SK-N-DZ (cell line): ENCODE results near the gene CMTM7.
A peak's percentile ranks its signal among the peaks of the same experiment; 100 is the strongest.
"Not testable (repeated sequence)": the region's sequence is repeated elsewhere in the genome, so short reads cannot be mapped to it uniquely, and the experiment has no call there.

Experiments used
- DNase-seq: peaks from one replicate; pipeline ENCODE4 v3.0.0-alpha.2; 2015; ENCODE audit warnings: low spot score

CMTM7 gene

DNA sequence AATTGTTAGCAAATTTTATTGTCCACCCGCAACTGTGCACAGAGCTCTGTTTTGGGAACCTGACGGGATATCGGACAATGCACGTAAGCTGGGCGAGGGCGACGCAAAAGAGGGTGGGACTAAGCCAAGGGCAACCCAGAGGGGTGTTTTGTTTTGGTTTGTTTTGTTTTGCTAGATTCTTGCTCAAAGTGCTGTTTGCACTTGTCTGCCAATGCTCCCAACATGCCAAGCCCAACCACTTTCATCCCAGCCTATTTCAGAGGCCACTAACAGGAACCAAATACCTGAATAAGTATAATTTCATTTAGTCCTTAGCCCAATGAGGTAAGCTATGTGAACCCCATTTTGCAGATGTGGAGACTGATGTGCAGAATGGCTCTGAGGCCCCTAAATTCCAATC, 9.7 kb upstream of the CMTM7 start:
- no peak for DNase-seq

DNA sequence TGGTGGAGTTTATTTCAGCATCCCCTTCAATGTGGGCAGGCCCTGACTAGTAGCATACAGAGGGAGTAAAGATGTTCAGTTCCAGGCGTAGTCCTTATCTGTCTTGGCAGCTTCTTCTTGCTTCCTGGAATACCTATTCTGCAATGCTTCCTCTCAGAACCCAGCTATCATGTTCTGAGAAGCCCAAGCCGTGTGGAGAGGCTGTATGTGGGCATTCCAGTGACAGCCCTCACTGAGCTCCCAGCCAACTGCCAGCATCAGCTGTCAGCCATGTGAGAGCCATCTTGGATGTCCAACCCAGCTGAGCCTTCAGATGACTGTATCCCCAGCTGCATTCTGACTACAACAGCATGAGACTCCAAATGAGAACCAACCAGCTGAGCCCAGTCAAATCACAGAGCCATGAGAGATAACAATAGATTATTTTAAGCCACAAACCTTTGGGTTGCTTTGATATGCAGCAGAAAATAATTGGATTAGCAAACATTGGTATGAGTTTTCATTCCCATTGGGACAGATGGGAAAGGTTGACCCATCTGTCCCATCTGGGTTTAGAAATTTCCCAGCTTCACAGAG, 8.4 kb upstream of the CMTM7 start:
- no peak for DNase-seq

DNA sequence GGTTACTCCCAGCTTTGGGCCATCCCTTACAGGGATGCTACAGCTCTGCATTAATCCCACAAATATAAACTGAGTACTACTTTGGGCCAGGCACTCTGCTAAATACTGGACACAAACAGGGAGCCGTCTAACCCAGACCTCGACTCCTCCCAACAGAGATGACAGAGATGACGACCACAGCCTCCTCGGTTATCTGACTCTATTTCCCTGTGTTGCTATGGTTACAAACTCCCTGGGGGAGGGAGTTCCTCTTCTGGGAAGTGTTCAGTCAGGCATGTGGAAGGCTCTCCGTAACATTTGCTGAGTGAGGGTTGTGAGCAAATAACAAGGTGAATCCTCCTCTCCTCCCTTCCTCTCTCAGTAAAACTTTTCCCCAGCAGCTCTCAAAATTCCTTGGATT, 6.7 kb upstream of the CMTM7 start:
- DNase-seq = peak; percentile 84

DNA sequence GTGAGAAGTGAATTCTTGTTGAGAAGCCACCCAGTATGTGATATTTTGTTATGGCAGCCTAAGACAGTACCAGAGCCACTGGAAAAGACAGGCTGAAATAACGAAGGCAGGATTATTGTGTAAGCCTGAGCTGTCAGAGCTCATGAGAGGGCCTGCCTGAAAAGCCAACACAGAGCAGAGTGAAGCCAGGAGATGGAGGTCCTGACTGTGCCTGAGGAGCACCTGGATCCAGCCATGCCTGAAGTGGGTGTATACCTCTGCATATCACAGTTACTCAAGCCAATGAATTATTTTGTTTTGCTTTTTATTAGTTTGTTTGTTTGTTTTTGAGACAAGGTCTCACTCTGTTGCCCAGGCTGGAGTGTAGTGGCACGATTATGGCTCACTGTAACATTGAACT, 4.1 kb upstream of the CMTM7 start:
- no peak for DNase-seq

DNA sequence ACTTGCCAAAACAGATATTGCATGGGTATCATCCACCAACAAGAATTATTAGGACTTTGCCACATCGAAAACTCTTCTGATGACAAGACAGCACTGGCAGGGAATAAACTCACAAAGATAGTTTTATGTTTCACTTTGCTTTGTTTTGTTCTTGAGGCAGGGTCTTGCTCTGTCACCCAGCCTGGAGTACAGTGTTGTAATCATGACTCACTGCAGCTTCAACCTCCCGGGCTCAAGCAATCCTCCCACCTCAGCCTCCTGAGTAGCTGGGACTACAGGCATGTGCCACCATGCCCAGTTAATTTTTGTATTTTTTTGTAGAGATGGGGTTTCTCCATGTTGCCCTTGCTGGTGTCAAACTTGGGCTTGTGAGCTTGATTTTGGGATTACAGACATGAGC, 2.1 kb upstream of the CMTM7 start:
- not testable (repeated sequence) for DNase-seq

DNA sequence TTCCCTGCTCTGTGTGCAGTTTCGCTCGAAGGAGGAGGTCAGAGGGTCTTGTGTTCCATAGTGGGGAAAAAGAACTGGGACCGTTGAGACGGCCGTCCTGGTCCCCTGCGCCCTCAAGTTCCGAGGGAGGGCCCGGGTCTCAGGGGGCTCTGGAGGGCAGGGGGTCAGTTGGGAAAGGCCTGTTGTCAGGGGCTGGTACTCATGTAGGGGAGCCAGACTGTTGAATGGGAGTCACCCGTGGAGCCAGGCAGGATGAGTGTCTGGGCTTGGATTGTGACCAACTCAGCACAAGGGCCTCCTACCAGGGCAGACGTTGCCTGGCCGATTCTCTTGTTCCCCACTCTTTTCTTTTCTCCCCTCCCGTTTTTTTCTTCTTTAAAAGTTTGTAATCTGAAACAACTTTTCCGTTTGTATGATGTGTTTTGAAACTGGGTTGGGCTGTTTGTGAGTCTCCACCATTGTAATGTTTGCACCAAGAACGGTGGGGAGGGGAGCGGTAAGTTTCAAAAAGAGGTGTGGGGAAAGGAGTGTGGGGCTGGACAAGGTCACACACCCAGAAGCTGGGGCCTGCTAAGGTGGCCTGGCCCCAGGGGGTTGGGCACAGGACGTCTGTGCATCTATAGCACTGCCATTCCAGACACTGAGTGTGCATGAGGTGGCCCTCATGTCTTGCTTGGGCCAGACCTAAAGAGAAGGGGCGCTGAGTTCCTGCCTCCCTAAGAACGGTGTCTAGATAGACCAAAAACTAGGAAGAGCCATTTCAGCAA, 1.1 kb downstream of the CMTM7 start:
- no peak for DNase-seq

DNA sequence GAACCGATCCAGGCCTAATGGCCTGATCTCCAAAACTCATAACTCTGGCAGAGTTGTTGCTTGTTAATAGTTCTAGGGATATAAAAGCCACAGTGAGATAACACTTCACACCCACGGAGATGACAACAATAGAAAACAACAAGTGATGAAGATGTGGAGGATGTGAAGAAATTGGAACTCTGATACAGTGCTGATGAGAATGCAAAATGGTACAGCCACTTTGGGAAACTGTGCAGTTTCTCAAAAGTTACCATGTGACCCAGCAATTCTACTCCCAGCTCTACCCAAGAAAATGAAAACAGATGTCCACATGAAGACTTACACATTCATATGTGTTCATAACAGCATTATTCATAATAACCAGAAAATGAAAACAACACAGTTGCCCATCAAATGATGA, 3.8 kb downstream of the CMTM7 start:
- no peak for DNase-seq

DNA sequence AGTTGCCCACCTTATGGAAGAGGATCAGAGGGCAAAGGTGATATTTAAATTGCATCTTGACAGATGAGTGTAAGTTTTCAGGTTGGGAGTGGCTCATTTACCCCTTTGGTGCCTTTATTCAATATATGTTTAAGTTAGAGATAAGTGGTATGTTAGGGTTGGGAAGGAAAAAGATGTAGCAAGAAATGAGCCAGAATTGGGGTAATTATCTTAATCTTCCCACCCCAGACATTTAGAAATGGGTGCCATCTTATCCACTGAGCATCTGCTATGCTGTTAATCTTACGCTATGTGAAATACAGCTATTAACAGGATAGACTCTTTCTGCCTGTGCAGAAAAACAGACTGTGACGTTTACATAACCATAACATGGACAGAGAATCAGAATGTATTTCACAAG, 6.3 kb downstream of the CMTM7 start:
- no peak for DNase-seq

DNA sequence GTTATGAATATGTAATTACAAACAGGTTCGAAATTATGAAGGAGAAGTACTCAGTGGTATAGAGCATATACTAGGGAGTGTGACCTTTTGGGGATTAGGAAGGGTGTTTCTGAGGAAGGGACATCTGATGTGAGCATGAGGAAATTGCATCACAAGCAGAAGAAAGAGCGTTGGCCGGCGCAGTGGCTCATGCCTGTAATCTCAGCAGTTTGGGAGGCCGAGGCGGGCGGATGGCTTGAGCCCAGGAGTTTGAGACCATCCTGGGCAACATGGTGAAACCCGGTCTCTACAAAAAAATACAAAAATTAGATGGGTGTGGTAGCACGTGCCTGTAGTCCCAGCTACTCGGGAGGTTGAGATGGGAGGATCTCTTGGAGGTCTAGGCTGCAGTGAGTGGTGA, 6.9 kb downstream of the CMTM7 start:
- no peak for DNase-seq

DNA sequence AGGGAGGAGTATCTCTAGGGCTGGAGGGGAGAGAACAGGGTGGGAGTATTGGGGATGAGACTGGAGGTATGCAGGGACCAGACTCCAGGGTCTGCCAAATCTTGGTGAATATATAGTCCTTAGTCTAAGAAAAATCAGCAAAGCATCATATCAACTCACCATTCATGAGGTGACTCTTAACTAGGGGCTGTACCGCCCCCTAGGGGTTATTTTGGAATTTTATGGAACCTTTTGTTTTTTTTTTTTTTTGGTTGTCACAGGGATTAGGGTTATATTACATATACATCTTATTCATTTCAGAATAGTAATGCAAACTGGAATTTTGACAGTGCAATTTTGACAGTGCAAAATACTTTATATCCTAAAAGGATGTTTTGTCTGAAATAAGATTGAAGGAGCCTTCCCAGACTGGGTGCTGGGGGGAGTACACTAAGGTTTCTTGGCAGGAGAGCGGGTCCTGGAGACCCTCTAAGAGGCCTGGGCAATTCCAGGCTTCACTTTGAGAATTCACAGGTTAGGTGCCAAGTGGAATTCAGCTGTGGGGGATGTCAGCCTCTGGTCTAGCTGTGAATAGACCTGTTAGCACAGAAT, 7.5 kb downstream of the CMTM7 start:
- peak; percentile 68 for DNase-seq

DNA sequence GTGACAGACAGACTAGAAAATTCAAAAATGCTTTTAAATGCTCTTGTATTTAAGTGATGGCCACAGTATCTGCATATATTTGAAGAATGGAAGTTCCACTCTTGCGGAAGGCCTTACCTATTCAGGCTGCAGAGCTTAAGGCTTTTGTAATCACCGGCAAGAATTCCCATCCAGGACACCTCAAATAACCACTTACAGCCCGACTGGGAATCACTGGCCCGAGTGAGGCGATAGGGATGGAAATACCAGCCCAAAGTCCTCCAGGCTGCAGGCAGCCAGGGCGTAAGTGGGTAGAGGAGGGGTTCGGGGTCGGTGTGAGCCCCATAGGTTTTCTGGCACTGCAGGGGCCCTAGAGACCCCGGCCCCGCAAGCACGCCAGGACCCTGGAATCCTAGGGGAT, 9.5 kb downstream of the CMTM7 start:
- no peak for DNase-seq

DNA sequence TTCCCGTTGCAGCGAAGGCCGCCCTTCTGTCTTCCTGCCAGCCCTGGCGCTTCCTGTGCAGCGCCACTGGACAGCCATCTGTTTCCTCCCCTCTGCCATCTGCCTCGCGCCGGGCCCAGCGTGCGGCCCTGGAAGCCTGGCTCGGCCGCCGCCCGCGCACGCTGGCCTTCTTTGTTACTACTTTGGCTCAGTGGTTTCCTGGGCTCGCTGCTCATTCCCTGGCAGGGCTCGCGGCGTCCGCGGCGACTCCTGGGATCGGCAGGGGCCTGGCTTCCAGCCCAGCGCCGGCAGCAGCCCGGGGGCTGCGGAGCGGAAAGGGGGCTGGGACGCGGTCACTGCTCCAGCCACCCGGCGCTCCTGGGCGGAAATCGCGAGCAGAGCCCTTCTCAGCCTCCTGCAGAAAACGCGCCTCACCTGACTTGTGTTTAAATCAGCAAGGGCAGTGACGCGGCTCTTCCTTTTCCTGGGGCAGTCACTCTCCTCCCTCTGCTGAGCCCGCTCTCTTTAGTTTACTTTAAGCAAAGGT, 10.0 kb downstream of the CMTM7 start:
- DNase-seq = peak; percentile 64

DNA sequence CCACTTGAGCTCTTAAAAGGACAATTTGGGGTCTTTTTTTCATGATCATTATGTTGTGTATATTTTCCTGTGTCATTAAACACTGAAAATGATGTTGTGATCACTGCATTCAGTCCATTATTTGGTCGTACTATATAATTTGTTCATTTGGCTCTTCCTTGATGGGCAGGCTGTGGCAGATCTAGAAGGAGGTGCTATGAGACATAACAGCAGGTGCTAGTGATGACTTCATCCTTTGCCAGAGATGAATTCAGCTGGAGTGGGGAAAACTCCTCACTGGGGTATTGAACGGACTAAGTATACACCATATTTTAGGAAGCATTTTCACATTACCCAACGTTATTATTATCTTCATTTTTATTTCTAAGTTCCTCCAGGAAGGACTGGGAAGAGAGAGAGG, 12.0 kb downstream of the CMTM7 start:
- no peak for DNase-seq

DNA sequence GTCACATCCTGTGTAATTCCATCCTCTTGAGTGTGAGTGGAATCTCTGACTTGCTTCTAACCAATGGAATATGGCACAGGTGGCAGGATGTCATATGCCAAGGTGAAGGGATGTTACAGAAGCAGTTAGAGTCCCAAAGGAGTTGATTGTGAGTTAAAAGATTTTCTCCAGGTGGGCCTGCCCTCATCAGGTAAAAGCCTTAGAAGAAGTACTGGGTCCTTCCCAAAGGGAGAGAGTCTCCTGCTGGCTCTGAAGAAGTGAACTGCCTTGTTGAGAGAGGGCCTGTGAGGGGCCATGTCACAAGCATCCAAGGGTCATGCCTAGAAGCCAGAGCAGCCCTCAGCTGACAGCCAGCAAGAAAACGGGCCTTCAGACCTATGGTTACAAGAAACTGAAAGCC, 13.1 kb downstream of the CMTM7 start:
- DNase-seq = no peak

DNA sequence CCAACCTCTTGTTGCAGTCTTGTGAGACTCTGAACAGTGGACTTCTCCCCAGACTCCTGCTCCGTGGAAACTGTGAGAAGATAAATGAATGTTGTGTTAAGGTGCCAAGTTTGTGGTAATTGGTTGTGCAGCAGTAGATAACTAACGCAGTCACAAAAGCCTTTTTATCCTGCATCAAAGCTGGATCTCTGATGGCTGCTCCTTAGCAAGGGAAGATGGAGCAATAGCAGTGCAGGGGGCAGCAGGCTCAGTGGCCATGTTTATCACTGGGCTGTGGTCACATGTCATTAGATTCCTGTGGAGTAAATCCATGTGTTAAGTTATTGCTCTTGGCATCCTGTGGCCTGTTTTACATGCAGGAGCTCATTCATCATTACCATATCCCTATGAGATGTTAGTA, 13.5 kb downstream of the CMTM7 start:
- DNase-seq = no peak

DNA sequence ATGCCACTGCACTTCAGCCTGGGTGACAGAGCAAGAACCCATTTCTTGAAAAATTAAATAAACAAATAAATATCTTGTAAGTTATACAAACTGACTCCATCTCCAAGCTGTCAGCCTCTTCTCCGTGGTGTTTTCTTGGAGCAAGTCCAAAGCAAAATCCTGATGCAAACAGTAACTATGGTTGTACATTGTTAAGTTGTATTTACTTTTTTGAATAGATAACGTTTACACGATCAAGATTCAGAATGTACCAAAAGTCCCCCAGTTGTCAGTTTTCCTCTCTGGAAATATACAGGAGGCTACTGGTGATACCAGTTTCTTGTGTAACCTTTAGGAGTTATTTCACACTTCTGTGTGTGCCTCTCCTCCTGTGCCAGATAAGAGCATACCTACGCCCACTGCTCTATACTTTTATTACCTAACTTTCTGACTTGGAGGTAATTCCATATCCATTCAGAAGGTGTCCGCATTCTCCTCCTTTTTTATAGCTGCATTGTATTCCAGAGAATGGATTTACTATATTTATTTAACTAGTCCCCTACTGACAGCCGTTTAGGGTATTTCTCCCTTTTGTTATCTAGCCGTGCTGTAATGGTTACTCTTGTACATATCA, 14.2 kb downstream of the CMTM7 start:
- no peak for DNase-seq

DNA sequence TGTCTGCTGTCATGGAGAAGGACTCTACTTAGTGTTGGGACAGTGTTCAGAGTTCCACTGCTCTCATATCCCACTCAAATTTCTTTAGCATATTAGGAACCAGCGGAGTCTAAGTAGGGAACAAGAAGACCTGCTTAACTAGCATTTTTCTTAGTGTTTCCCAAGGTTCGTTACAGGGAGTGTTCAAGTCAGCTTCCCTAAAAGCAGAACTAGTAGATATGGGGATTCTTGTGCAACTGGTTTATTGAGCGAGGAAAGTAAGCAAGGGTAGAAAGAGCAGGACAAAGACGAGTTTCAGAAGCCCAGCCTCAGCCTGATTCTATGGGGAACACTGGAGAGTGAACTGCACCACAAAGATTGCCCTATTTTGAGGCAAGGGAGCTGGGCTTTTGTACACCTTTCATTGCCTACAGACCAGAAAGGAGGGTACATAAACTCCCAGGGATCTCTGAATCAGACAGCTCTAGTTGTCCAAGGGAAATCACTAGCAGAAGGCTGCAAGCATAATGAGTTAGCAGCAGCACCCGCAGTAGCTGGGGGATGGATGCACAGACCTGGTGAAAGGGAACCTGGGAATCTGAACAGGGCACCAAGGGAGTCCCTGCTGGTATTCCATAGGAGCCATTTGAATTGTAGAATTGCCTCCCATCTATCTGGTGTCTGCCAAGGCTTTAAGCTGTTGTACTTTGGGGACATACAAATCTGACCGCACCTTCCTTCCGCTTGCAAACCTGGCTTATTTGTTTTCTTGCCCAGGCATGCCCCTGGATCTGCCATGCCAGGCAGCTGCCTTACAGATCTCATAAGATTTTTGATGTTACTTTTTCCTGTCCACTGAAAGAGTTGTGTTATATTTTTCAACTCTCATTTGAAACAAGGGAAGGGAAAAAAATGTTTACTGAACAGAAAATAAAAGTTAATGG, 15.1 kb downstream of the CMTM7 start:
- no peak for DNase-seq

DNA sequence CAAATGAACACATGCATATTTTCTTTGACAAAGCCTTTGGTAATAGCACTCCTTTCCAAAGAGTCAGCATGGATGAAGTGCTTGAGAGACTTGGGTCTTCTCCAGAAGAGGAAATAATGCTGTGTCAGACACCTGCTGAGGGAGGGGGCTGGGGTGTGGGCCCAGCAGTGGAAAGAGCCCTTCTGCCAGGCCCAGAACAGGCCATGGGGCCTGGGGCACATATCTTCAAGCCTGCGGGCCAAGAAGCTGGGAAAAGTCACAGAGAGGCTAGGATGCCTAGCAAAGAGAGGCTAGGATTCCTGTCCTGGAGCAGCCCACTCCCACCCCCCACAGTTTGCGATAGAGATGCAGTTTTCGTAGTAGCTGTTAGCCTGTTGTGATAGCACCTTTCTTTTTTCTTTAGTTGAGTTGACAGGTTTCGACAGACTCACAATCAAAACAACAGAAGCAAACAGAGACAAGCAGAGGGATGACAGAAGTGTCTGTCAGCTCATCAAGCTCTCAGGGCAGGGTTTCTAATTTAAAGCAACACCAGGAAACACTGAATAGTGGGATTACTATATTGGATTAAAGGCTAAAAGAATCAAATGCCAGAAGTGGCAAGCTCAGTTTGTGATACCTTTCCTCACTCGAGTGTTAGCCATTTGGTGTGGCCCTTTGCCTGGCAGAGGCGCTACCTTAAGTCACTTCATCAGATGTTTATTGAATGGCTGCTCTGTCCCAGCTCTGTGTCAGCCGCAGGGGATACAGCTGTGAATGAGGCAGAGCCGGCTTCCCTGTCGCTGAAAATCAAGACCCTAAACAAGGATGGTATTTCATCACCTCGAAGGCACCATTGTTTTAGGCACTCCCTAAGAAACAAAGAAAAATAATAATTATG, 19.0 kb downstream of the CMTM7 start:
- DNase-seq = no peak

DNA sequence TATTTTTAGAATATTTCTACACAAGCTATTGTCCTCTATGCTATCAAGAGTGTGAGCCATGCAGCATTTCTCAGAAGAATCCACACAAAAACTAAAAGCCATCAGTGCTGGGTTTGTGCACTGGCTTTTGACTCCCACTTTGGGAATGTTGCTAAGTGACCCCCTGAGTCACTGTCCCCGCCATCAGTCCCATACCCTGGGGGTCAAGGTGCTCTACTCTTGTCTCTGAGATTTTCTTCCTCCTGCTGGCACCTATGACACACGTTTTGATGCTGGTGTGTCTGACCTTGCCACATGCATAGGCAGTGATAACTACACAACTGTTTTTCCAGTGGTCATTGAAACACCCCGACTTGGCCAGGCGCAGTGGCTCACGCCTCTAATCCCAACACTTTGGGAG, 19.8 kb downstream of the CMTM7 start:
- DNase-seq = no peak

DNA sequence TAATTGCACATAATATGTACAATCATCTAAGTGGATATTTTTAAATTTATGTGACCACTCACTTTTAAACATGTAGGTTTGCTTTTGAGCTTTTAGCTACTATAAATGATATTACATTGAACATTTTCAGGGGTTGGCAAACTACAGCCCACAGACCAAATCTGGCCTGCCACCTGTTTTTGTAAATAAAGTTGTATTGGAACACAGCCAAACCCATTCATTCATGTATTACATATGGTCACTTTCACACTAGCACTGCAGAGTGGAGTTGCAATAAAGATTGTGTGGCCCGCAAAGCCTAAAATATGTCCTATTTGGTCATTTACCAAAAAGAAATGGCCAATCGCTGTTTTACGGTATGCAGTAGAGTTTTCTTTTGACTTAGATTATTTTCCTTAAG, 21.2 kb downstream of the CMTM7 start:
- DNase-seq = no peak
